Caki2 (cell line): ENCODE results near the gene ORC3. TPM values are rescaled to one million over a fixed set of nuclear protein-coding genes. Genes with fewer than 3 reads are reported as not detected.

Experiments
- DNase-seq: peaks from one replicate; pipeline ENCODE4 v3.0.0-alpha.2; 2015; ENCODE audit warnings: low read depth
- in situ Hi-C: cut with HindIII; loops from 2 replicates; pipeline ENCODE4 v1.10.0; 2016; ENCODE audit warnings: low sequenced_read_pairs, low pct_unique_long_range_greater_than_20kb, mixed read lengths
- total RNA-seq: library from RNA; depleted of rRNA; stranded (reverse); fragments of >200 nt; shearing (Covaris generic); gene quantifications from 2 replicates; pipeline ENCODE4 v1.2.3, GENCODE V29; 2014; ENCODE audit warnings: low replicate concordance; rRNA removed

ORC3 gene
- 19.1 and 46.3 TPM in 2 replicates for total RNA-seq

GRCh38 chr6:87589693-87590416, at the start of gene ORC3, which contains the start of gene RARS2:
ORC3 (plus strand) TSS chr6:87590135; CDS start chr6:87590169, 34 bp downstream.
RARS2 (minus strand) TSS chr6:87589987; CDS start chr6:87589957, 30 bp downstream.
- peak; percentile 89 for DNase-seq
- in situ Hi-C loops, result no loop called here

- in situ Hi-C loops, result no loop called here
- no peak for DNase-seq
These were observed 49.4 kb upstream of the ORC3 start for GRCh38 chr6:87540539-87540938.

DNA sequence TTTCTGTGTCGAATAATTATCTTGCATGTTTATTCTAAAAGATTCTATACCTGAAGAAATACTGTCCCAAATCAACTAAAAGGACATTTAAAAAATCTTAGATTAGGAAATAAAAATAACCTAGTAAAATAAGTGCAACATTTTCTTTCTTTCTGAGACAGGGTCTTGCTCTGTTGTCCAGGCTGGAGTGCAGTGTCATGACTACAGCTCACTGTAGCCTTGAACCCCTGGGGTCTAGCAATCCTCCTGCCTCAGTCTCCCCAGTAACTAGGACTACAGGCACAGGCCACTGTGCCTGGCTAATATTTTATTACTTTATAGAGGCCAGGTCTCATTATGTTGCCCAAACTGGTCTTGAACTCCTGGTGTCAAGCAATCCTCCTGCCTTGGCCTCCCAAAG, 48.9 kb upstream of the ORC3 start:
- in situ Hi-C loops, result no loop called here
- no peak for DNase-seq

DNA sequence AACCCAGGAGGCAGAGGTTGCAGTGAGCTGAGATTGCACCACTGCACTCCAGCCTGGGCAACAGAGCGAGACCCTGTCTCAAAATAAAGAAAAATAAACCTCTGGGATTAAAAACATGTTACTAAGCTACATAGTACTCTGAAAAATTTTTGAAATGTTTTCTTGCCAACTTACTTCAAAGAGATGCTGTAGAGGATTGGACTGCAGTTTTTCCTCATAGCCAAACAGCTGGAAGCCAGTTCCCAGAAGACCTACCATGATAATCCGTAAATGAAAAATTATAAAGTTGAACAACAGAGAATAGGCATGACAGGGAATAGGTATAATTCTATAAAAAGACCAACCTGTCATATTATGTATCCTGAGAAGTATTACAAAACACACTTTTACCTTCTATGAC, 48.2 kb upstream of the ORC3 start:
- DNase-seq, result no peak
- in situ Hi-C loops, result no loop called here

DNA sequence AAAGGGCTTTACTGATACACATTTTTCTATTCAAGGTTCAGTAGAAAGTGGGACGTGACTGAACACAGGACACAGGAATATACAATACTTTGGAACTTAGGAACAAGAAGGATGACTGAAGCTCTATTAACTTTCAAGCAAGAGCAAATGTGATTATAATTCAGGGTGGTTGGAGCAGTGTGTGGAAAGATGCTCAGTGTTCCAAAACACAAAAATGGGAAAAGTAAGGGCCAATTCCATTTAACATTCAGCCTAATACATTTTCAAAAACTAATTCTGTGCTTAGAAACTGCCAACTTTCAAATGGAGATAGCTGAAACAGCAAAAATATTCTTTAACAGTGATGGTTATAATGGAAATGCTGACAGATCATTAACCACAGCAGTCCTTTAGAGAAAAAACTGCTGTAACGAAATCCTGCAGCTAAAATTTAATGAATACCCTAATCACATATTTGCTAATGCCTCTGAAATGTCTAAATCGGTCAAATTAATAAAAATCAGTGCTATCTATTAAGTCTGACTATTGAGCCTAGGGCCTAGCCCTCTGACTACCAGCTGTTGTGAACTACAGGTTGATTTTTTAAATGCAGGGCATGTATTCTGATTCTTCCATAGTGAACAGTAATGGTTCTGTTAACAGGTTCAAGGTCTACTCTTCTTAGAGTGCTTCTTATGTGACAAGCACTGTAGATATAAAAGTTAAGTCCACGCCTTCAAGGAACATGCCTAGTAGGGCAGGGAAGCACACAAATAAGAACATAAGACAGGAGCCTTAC, 46.0 kb upstream of the ORC3 start:
- in situ Hi-C loops, result no loop called here
- DNase-seq, result no peak

GRCh38 chr6:87544474-87544735, 45.5 kb upstream of the ORC3 start:
- in situ Hi-C loops, result no loop called here
- DNase-seq, result no peak

- DNase-seq, result no peak
- in situ Hi-C loops, result no loop called here
These were observed 38.1 kb upstream of the ORC3 start for GRCh38 chr6:87551799-87552198.

DNA sequence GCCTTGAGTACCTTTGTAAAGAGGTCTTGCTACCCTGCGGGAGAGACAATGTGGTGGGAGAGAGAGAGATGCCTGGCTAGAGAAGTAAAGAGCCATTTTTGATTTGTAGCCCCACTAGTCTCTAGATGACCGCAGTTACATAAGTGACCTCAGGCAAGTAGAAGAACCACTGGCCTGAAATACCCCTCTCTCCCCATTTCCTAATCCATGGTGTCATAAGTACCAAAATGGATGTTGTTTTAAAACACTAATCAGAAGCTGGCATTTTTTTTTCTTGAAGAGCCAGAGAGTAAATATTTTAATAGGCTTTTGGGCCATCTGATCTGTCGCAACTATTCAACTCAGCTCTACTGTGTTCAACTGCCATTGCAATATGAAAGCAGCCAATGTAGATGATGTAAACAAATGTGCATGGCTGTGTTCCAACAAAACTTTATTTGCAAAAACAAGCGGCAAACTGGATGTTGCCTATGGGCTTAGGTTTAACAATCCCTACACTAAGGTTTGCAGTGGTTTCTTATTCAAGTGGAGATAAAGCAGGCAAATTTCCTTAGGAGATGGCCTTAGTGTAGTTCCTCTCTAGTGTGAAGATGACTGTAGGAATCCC, 36.7 kb upstream of the ORC3 start:
- in situ Hi-C loops, result no loop called here

DNA sequence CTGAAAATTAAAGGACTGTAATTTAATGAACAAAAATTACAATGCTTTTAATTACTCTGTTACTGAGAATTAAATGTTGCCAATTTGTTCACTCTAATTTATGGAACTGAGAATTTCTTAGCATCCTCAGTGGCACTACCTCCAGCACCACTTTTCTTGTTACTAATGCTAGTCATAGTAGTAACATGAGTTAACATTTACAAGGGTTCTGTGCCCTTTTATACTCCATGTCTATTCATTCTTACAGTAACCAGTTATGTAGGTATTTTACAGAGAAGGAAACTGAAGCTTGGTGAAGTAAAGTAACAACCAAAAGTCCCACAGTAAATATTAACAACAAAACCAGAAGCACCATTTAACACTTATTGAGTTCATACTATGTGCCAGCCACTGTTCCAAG, 34.4 kb upstream of the ORC3 start:
- DNase-seq, result no peak
- in situ Hi-C loops, result no loop called here

More for the DNA sequence above, 36.7 kb upstream of the ORC3 start:
- no peak for DNase-seq

- in situ Hi-C loops, result no loop called here
These were observed 31.5 kb upstream of the ORC3 start for GRCh38 chr6:87558446-87558845.

GRCh38 chr6:87561017-87561416, 28.9 kb upstream of the ORC3 start:
- no peak for DNase-seq
- in situ Hi-C loops, result no loop called here

More at GRCh38 chr6:87558446-87558845, 31.5 kb upstream of the ORC3 start:
- no peak for DNase-seq

GRCh38 chr6:87572021-87572420, 17.9 kb upstream of the ORC3 start:
- no peak for DNase-seq
- in situ Hi-C loops, result no loop called here

- in situ Hi-C loops, result no loop called here
- DNase-seq, result no peak
These were observed 17.1 kb upstream of the ORC3 start for GRCh38 chr6:87572883-87573282.

DNA sequence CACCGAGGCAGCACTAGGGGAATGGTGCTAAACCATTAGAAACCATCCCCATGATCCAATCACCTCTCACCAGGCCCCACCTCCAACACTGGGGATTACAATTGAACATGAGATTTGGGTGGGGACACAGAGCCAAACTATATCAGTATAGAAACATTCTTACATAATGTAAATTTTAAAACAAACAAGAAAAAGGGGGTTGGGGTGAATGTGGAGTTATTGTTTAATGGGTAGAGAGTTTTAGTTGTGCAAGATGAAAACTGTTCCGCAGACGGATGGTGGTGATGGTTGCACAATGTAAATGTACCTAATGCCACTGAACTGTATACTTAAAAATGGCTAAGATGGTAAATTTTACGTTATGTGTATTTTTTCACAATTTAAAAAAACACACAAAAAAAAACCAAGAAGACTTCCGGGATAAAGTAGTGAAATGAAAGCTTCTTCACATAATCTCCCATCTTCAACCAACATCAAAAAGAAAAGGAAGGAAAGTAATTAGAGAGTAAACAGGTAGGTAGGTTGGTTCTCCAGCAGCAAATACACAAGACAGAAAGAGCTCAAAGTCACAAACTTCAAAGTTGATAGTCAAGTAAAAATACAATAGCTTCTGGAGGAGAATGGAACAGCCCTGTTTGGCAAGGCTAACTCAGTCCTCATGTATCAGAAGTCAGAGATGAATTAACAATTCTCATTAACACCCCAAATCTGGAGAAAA, 16.5 kb upstream of the ORC3 start:
- DNase-seq, result no peak
- in situ Hi-C loops, result no loop called here

DNA sequence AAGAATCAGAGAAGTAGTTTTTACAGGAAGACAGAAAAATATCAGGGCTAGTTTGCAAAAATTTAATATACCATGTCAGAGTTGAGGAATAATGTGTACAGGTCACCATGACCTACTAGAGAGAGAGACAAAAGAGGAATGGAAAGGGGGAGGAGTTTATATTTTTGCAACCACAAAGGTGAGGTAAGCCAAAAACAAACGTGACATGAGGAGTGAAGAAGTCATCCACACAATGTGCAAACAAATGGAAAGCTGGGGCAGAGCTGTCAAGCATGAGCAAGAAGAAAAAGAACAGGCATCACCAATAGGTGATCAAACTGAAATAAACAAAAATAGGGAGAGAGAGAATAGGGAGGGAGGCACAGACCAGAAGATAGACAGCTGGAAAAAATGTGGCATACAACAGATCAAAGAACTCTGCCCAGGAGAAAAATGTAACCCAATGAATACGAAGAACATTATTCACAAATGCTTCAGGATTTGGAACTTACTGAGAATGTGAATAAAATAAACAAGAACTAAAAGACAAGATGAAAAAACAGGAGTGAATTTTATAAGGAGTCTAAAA, 15.6 kb upstream of the ORC3 start:
- no peak for DNase-seq
- in situ Hi-C loops, result no loop called here

DNA sequence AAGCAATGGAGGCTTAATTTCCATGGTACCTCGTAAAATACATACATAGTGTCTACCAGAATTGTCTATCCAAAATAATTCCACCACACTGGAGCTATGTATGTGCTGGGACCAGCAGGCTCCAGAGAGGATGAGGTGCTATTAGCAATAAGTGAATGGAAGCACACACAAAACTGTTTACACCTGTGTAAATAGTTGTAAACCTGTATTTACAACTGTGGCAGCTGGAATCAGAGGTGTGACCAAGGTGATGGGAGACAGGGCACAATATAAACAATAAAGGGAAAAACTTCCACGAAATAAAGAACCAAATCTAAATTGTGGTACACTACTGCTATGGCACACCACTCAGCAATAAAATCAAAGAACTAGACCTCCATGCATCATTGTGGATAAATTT, 14.5 kb upstream of the ORC3 start:
- in situ Hi-C loops, result no loop called here

GRCh38 chr6:87583822-87584221, 6.1 kb upstream of the ORC3 start:
- in situ Hi-C loops, result no loop called here

More for the DNA sequence above, 14.5 kb upstream of the ORC3 start:
- no peak for DNase-seq

GRCh38 chr6:87586371-87587077, 3.4 kb upstream of the ORC3 start:
- no peak for DNase-seq
- in situ Hi-C loops, result no loop called here

More at GRCh38 chr6:87583822-87584221, 6.1 kb upstream of the ORC3 start:
- DNase-seq, result no peak
